ENCODE results near the gene SPECC1. TPM values are rescaled to one million over a fixed set of nuclear protein-coding genes. Genes with fewer than 3 reads are reported as not detected.
"Not testable (repeated sequence)": the region's sequence is repeated elsewhere in the genome, so short reads cannot be mapped to it uniquely, and the experiment has no call there.

SPECC1 gene, protein sequence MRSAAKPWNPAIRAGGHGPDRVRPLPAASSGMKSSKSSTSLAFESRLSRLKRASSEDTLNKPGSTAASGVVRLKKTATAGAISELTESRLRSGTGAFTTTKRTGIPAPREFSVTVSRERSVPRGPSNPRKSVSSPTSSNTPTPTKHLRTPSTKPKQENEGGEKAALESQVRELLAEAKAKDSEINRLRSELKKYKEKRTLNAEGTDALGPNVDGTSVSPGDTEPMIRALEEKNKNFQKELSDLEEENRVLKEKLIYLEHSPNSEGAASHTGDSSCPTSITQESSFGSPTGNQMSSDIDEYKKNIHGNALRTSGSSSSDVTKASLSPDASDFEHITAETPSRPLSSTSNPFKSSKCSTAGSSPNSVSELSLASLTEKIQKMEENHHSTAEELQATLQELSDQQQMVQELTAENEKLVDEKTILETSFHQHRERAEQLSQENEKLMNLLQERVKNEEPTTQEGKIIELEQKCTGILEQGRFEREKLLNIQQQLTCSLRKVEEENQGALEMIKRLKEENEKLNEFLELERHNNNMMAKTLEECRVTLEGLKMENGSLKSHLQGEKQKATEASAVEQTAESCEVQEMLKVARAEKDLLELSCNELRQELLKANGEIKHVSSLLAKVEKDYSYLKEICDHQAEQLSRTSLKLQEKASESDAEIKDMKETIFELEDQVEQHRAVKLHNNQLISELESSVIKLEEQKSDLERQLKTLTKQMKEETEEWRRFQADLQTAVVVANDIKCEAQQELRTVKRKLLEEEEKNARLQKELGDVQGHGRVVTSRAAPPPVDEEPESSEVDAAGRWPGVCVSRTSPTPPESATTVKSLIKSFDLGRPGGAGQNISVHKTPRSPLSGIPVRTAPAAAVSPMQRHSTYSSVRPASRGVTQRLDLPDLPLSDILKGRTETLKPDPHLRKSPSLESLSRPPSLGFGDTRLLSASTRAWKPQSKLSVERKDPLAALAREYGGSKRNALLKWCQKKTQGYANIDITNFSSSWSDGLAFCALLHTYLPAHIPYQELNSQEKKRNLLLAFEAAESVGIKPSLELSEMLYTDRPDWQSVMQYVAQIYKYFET
- total RNA-seq: 100 to 1,000 TPM in 1 of 4 donors, 10 to 100 TPM in 3; 72.1 to 133 (median 83.7) TPM

DNA sequence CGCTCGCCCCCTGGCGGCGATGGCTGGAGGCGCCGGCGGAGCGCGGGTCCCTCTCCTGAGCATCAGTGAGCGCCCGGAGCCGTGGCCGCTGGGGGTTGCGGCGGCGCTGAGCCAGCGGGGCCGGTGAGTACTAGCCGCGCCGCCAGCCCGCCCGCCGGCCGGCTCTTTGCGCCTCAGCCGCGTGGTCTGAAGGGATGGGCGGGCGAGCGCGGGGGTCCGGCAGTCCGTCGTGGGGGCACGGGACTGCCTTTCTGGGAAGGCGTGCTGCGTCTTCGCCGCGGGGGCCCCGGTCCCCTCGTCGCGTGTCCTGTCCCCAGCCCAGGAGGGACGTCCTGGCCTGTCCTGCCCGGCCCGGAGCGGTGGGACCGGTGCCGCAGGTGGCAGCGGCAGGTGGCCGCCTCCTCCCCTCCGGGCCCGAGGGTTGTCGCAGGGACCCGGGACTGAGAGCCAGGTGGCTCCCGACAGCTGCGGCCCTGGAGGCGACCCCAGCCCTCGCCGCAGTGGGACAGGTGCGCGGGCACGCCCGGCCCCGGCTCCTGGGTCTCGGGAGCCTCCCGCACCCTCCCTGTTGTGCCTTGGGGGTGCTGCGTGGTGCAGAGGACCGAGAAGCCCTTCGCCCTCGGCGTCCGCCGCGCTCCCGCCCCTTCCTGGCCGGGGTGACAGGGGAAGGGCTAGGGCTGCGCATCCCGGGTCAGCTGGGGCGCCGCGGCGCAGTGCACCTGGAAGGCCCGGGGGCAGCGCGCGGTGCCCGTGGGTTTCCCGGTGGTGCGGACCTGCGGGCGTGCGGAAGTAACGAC, at the start of gene SPECC1:
SPECC1 (plus strand) TSS at position 58 of the 797 bp plus-strand sequence. CDS start 87,293 bp downstream, outside the sequence.
- H3K9me3 ChIP-seq: no peaks in the 10 kb centered on the region
- H3K27me3 ChIP-seq: no peaks in the 10 kb centered on the region
- no peaks in the 10 kb centered on the region for H3K36me3 ChIP-seq
- DNase-seq: peak; percentile 73 to 93 (median 85)
- H3K4me1 ChIP-seq: peaks cover 0 to 7% (median 5%) of the 10 kb centered on the region in 4 donors
- H3K27ac ChIP-seq: peak within 1 kb of the TSS; percentile 38 to 74 (median 57)
- TF ChIP-seq POLR2A (IDR thresholded peaks at IDR 0.05) (no peak), CTCF (IDR thresholded peaks at IDR 0.05) (peak; percentile 91 to 99 (median 93))
- H3K4me3 ChIP-seq: peak within 1 kb of the TSS; percentile 54 to 74 (median 66)

GRCh38 chr17:19962954-19963353, 46.2 kb upstream of the SPECC1 start:
- not testable (repeated sequence) for H3K27ac ChIP-seq, H3K27me3 ChIP-seq, H3K4me3 ChIP-seq, H3K9me3 ChIP-seq, DNase-seq, H3K4me1 ChIP-seq
- H3K36me3 ChIP-seq: peaks cover 0 to 64% (median 0%) of the 10 kb centered on the region in 3 donors

GRCh38 chr17:19973156-19973555, 36.0 kb upstream of the SPECC1 start:
- TF ChIP-seq CTCF (IDR thresholded peaks at IDR 0.05) (no peak), POLR2A (IDR thresholded peaks at IDR 0.05) (no peak)
- no peak for DNase-seq
- H3K27me3 ChIP-seq: no peaks in the 10 kb centered on the region
- peaks cover 0 to 15% (median 6%) of the 10 kb centered on the region in 4 donors for H3K4me1 ChIP-seq
- no peaks in the 10 kb centered on the region for H3K9me3 ChIP-seq
- no peak overlapping the region for H3K27ac ChIP-seq
- H3K36me3 ChIP-seq: peaks cover 0 to 25% (median 0%) of the 10 kb centered on the region in 3 donors
- no peak overlapping the region for H3K4me3 ChIP-seq

DNA sequence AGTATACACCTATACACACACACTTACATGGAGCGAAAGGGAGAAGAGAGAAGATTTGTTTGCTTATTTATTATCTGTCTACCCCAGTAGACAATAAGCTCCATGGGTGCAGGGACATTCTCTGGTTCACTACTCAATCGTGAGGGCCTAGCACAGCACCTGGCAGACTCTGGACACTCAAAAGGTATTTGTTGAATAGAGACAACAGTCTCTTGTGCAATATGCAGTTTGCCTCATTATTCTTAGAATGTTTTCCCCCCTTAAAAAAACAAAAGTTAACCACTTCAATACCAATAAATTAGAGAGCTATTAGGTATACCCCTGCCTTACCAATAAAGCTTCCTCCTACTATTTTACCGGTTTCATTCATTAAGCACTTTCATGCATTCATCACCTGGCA, 33.6 kb upstream of the SPECC1 start:
- Histone ChIP-seq H3K27me3 (no peaks in the 10 kb centered on the region), H3K27ac (no peak overlapping the region), H3K36me3 (peaks cover 0 to 9% (median 0%) of the 10 kb centered on the region in 3 donors), H3K4me1 (peaks cover 0 to 21% (median 6%) of the 10 kb centered on the region in 4 donors), H3K4me3 (no peak overlapping the region), H3K9me3 (no peaks in the 10 kb centered on the region)
- no peak for DNase-seq
- TF ChIP-seq CTCF (IDR thresholded peaks at IDR 0.05) (no peak), POLR2A (IDR thresholded peaks at IDR 0.05) (no peak)

GRCh38 chr17:19977293-19978208, 31.6 kb upstream of the SPECC1 start, which contains the start of gene AKAP10:
AKAP10 (minus strand) TSS chr17:19977828; CDS start chr17:19977679, 149 bp downstream.
- no peak for TF ChIP-seq CTCF (IDR thresholded peaks at IDR 0.05)
- peak; percentile 34 to 44 for TF ChIP-seq POLR2A (IDR thresholded peaks at IDR 0.05)

More at GRCh38 chr17:19977293-19978208, 31.6 kb upstream of the SPECC1 start, which contains the start of gene AKAP10:
- Histone ChIP-seq H3K36me3 (peaks cover 0 to 3% (median 0%) of the 10 kb centered on the region in 3 donors), H3K27me3 (no peaks in the 10 kb centered on the region), H3K9me3 (no peaks in the 10 kb centered on the region), H3K4me1 (peaks cover 0 to 21% (median 6%) of the 10 kb centered on the region in 4 donors), H3K27ac (peak within 1 kb of the TSS; percentile 84 to 94 (median 88)), H3K4me3 (peak within 1 kb of the TSS; percentile 72 to 96 (median 82))
- DNase-seq: peak; percentile 93 to 97 (median 97)
